Activated CD8-positive, alpha-beta memory T cell treated with anti-CD3 and anti-CD28 coated beads for 4 hours (primary cell): ENCODE measurements around the gene RNF217.
"Not testable (repeated sequence)": the region's sequence is repeated elsewhere in the genome, so short reads cannot be mapped to it uniquely, and the experiment has no call there.

Experiments used
- DNase-seq, 2 donors: peaks; one replicate each; pipeline ENCODE4 v3.0.0-alpha.2; 2020; ENCODE audit warnings: low read depth in 2 of 2

The RNF217 gene

DNA sequence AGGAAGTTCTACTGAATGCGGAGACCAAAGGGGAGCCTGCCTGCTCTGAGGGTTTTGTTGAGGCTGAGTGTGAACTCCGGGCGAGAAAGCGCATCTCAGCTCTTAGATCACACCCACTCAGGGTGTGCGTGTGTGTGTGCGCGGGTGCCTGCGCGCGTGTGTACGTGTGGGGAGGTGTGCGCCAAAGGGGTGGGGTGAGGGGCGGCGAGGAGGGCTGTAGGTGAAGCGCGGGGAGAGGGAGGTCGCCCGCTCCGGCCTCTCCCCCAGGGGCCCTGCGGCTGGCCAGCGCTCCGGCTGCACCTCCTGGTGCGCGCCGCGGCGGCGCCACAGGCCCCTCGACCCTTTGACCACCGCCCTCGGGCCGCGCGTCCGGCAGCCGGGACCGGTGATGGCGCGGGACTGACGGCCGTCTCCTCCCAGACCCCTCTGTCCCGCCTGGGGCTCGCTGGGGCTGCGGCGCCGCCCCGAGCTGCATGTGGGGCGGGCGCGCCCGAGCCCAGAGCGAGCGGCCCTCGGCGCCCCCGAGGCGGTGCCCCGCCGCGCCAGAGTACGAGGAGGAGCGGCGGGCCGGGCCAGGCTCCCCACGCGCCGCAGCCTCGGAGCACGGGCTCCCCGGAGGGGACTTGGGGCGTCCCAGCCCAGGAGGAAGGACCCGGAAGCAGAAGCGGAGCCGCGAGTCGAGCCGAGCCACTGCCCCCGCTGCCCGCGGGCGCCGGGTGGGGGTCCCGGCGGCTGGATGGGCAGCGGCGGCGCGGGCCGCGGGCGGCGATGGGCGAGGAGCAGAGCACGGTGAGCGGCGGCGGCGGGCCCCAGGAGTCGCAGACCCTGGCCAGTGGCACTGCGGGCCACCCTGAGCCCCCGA lies at the start of gene RNF217:
RNF217 (plus strand) TSS at position 661 of the 862 bp plus-strand sequence; CDS start at position 769, 108 bp downstream.
- no peak for DNase-seq

- no peak for DNase-seq
These were observed 49.2 kb upstream of the RNF217 start for GRCh38 chr6:124913056-124913455.

DNA sequence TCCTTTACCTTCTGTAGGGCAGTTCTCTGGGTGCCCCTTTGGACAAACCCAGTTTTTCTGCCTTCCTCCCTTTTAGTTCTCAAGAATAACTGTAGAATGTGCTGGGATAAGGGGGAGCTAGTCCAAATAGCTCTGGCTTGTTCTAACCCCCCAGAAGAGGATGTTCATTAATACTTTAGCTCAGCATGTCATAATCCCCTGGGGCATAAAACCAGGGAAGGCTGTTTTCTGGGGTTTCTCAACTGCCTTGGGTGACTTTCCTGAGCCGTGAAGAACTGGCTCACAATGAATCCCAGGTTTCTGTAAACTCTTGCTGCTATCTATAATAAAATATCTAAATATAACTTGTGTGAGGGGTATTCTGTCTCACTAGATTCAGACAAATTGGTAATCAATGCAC lies 44.5 kb upstream of the RNF217 start:
- DNase-seq = no peak

GRCh38 chr6:124919703-124920102 lies 42.5 kb upstream of the RNF217 start:
- DNase-seq = not testable (repeated sequence)

DNA sequence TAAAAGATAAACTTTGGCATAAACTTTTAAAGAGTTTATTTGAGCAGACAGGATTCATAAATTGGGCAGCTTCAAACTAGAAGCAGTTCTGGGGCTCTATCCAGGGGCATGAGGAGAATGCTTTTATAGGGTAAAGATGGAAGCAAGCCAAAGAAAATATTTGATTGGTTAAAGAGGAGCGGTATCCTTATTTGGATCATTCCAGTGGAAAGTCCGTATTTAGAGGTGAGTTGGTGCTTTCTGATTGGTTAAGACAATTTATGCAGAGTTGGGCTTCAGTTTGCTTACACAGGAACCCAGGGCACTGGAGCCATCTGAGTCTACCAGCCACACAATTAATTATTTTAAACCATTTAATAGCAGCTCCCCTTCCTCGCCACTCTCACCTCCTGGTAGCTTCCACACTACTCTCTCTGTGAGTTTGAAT lies 37.9 kb upstream of the RNF217 start:
- DNase-seq = no peak

DNA sequence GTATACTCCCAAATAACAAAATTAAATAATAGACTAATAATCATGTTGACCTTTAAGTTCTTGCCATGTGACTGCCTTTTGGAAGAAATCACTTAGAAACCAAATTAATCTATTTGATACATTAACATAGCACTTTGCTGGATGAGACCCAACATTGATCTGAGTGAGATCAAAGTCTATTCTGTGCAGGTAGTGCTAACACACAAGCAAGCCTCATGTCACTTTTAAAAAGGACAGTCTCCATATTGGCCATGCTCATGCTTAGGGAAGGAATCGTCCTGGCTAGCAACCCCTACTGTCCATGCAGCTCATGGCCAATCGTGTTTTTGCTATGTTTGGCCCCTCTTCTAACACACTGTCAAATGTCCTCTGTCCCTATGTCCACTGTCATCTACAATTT lies 35.8 kb upstream of the RNF217 start:
- DNase-seq = no peak

DNA sequence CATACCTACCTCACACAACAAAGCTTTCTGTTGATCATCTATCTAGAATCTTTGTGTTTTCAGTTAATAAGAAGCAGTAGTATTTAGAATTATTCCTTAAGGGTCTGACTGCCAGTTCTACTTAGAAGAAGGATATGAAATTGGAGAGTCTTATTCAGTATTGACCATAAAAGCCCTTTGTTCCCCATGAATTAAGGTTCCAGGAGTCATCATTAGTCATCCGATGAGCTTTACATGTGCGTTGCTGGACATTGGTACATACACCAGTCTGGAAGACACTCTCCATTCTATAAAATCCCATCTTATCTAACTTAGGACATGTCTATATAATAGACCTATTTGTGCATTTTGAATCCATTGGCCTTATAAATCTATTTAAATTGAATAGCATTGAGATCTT lies 34.4 kb upstream of the RNF217 start:
- no peak for DNase-seq

DNA sequence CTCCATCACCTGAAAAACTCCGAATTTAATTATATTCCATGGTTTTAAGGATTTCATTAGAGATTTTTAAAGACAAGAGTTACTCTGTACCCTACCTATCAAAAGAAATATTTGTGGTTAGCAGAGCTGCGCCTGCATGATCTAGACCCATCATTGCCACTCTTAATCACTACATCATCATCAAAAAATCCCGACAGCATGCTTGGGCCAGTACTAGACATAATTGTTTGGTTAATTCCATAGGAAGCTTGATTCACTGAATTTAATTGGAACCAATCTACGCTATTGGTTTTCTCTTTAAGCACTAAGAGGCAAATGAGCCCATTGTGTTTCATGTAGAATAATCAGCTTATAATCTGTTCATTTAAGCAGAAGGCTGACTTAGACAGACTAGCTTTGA lies 33.4 kb upstream of the RNF217 start:
- DNase-seq = no peak

- no peak for DNase-seq
These were observed 24.6 kb upstream of the RNF217 start for GRCh38 chr6:124937645-124938044.

- DNase-seq = no peak
These were observed 21.0 kb upstream of the RNF217 start for GRCh38 chr6:124941259-124941658.

- DNase-seq = no peak
These were observed 18.6 kb upstream of the RNF217 start for GRCh38 chr6:124943658-124944057.

GRCh38 chr6:124947971-124948451 lies 14.2 kb upstream of the RNF217 start:
- DNase-seq = no peak

DNA sequence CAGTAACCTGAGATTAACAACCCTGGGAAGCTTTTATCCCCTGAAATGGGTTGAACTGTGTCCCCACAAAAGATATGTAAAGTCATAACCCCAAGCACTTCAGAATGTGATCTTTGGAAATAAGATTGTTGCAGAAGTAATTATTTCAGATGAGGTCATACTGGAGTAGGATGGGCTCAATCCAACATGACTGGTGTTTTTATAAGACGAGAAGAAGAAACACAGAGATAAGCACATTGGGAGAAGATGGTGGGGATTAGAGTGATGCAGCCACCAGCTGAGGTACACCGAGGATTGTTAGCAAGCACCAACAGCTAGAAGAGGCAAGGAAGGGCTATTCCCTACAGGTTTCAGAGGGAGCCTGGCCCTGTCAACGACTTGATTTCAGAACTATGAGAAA lies 12.5 kb upstream of the RNF217 start:
- no peak for DNase-seq

GRCh38 chr6:124953808-124954207 lies 8.4 kb upstream of the RNF217 start:
- DNase-seq = no peak

DNA sequence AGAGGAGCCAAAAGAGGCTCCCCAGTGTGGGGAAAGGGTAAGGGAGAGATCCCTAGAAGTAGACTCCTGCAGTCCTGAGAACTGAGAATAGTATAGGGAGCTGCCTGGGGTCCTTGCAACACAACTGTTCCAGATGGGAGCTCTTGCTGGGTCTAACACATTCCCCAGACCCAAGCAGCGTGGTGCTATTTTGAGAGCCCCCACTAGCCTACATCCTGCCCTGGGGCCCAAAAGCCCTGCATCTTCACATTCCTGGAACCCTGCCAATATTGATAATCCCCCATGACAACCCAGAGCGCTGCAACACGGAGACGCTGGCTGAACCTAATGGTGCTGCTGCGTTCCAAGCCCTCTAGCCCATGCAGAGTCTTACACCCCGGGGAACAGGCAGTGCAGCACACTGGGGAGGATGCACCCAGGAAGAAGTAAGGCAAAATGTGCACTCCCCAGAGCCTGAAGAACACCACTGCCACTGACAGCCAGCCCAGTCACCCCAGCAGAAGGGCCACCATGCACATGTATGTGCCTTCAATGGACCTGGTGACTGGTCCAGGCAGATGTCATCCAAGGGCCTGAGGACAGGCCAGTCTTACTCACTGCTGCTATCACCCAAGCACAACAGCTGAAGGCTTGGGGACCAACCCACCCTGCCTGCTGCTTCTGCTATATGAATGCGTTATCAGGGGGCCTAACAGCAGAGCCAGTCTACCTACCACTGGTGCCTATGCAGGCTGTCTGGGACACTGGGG lies 7.0 kb upstream of the RNF217 start:
- no peak for DNase-seq

- no peak for DNase-seq
These were observed 6.2 kb upstream of the RNF217 start for GRCh38 chr6:124956018-124956417.

DNA sequence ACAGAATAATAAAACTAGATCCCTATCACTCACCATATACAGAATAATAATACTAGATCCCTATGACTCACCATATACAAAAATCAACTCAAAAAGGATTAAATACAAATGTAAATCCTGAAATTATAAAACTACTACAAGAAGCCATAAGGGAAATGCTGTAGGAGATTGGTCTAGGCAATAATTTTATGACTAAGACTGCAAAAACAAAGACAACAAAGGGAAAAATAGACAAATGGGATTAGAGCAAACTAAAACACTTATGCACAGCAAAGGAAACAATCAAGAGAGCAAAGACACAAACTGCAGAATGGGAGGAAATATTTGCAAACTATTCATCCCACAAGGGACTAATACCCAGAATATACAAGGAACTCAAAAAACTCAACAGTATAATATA lies 4.1 kb upstream of the RNF217 start:
- no peak for DNase-seq

GRCh38 chr6:124958759-124959354 lies 3.4 kb upstream of the RNF217 start:
- no peak for DNase-seq

DNA sequence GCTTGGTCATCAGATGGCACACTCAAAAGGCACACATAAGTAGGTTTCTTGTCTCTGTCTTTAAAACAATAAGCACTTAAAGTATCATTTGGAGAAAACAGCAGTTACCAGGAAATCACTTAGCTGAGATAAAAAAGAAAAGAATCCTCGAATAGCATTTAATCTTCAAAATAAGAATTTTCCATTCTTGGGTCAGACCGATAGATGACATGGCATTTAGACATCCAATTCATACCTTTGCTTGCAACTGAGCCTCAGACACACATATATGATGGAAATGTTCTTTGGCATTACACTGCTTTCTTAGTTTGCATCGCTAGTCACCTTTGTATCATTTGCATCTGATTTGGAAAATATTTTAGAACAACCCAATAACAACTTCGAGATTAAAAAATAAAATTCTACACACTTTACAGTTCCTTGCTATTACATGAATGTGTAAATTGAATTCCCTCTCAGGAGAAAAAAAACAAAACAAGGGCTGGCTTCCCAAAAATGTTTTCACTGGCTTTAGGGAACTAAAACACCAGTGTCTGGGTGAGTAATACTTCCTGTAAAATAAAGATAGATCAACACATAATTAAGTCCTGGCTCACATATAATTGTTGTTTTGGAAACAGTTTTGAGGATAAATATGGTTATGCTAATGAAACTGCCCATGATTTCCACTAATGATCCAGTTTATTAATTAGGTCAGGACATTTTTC lies 1.3 kb upstream of the RNF217 start:
- no peak for DNase-seq

GRCh38 chr6:124961464-124961776 lies 817 bp upstream of the RNF217 start:
- DNase-seq = no peak

- DNase-seq = no peak
These were observed 590 bp downstream of the RNF217 start for GRCh38 chr6:124962639-124963415.
